Endodermal cell (in vitro differentiated cells): Measurements from ENCODE around the gene CYTH3. TPM values are rescaled to one million over a fixed set of nuclear protein-coding genes. Genes with fewer than 3 reads are reported as not detected.

Experiments
- DNase-seq: peaks from one replicate; pipeline ENCODE4 v3.0.0-alpha.2; 2017
- H3K27ac ChIP-seq: 2 replicates; pipeline ENCODE4 v1.5.1; 2013; ENCODE audit warnings: mild to moderate bottlenecking, low read depth, low read length, moderate library complexity
- H3K27me3 ChIP-seq: 2 replicates; pipeline ENCODE4 v1.6.1; 2013; ENCODE audit warnings: mild to moderate bottlenecking, low read length, moderate library complexity; ENCODE audit not compliant: insufficient read depth, control insufficient read depth, poor library complexity, severe bottlenecking
- H3K36me3 ChIP-seq: 2 replicates; pipeline ENCODE4 v1.7.0; 2013; ENCODE audit warnings: mild to moderate bottlenecking, low read length, moderate library complexity; ENCODE audit not compliant: control insufficient read depth, insufficient read depth
- H3K4me1 ChIP-seq: one replicate; pipeline ENCODE4 v1.7.0; 2013; ENCODE audit warnings: low read length; ENCODE audit not compliant: control insufficient read depth, insufficient read depth
- H3K4me3 ChIP-seq: 2 replicates; pipeline ENCODE4 v1.5.1; 2013; ENCODE audit warnings: mild to moderate bottlenecking, low read length, moderate library complexity
- H3K9ac ChIP-seq: 2 replicates; pipeline ENCODE4 v1.6.1; 2013; ENCODE audit warnings: mild to moderate bottlenecking, low read length, moderate library complexity; ENCODE audit not compliant: poor library complexity, severe bottlenecking; ENCODE audit errors: extremely low read depth
- H3K9me3 ChIP-seq: 2 replicates; pipeline ENCODE4 v1.6.1; 2013; ENCODE audit warnings: mild to moderate bottlenecking, low read length, moderate library complexity; ENCODE audit not compliant: control insufficient read depth
- H3K27ac Mint-ChIP-seq: 2 replicates; pipeline ENCODE4 v1.8.0; 2020; ENCODE audit warnings: mixed read lengths
- H3K27me3 Mint-ChIP-seq: 2 replicates; pipeline ENCODE4 v1.8.0; 2021; ENCODE audit warnings: mild to moderate bottlenecking, mixed read lengths; ENCODE audit not compliant: insufficient read depth
- H3K36me3 Mint-ChIP-seq: 2 replicates; pipeline ENCODE4 v1.8.0; 2020; ENCODE audit warnings: low read depth, mixed read lengths
- H3K4me1 Mint-ChIP-seq: 2 replicates; pipeline ENCODE4 v1.8.0; 2020; ENCODE audit warnings: mixed read lengths
- H3K4me3 Mint-ChIP-seq: 2 replicates; pipeline ENCODE4 v1.8.0; 2020; ENCODE audit warnings: mild to moderate bottlenecking, moderate library complexity, mixed read lengths
- H3K9me3 Mint-ChIP-seq: 2 replicates; pipeline ENCODE4 v1.8.0; 2020; ENCODE audit warnings: mild to moderate bottlenecking, mixed read lengths
- WGBS, 2 experiments: methylation state at CpG; one replicate each; pipeline versions ENCODE4 v1.1.5 to v1.1.7; 2013; ENCODE audit warnings: missing lambda C conversion rate in 2 of 2, mixed read lengths in 1 of 2; ENCODE audit not compliant: insufficient coverage in 1 of 2, insufficient read length in 1 of 2; 5-methylcytosine and 5-hydroxymethylcytosine counted together
- total RNA-seq, 2 donors: library from RNA; stranded (reverse); fragmentation: NEBNext Ultra II Directional in 1 of 2; extraction: Animal tissue kit (Norgen Biotek cat#: 25700) in 1 of 2; gene quantifications; 2 replicates in 1 of 2; 3 replicates in 1 of 2; pipeline ENCODE4 v1.2.1, GENCODE V29; 2021
- TF ChIP-seq, protein P1 (sequence below): fragments of 200-600 bp; sonication (generic); conservative IDR thresholded peaks from 2 replicates; pipeline ENCODE4 v1.5.0; 2021; ENCODE audit warnings: antibody characterized with exemption, mild to moderate bottlenecking

CYTH3 gene
- total RNA-seq, 2 donors from 2014 or later, result 10.6 to 10.8 TPM

DNA sequence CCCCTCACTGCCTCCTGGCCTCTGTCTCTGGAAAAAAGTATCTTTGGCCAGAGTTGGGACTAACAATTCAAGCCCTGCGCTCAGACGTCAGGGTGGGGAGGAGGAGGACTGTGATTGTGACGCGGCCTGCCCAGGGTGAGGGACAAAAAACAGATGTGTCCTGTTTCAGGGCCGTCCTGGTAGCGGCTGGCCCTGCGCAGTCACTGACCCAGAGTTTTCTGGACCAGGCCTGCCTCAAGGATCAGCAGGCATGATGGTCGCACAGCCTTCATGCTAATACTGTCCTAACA is 110.1 kb downstream of the CYTH3 start:
- peaks cover 26% of the 10 kb centered on the region for H3K36me3 ChIP-seq
- Mint-ChIP-seq H3K27me3 (no peaks in the 10 kb centered on the region), H3K4me3 (no peak overlapping the region), H3K9me3 (no peaks in the 10 kb centered on the region), H3K36me3 (peaks cover 27% of the 10 kb centered on the region), H3K27ac (no peak overlapping the region), H3K4me1 (peaks cover 4% of the 10 kb centered on the region)
- H3K27me3 ChIP-seq, result no peaks in the 10 kb centered on the region
- WGBS, 2 experiments, result 96% methylated on average over 8 of the region's 8 CpGs
- no peaks in the 10 kb centered on the region for H3K4me1 ChIP-seq
- no peak for DNase-seq
- H3K4me3 ChIP-seq, result no peak overlapping the region
- H3K9ac ChIP-seq, result no peak overlapping the region
- no peak overlapping the region for H3K27ac ChIP-seq
- TF ChIP-seq, protein P1, sequence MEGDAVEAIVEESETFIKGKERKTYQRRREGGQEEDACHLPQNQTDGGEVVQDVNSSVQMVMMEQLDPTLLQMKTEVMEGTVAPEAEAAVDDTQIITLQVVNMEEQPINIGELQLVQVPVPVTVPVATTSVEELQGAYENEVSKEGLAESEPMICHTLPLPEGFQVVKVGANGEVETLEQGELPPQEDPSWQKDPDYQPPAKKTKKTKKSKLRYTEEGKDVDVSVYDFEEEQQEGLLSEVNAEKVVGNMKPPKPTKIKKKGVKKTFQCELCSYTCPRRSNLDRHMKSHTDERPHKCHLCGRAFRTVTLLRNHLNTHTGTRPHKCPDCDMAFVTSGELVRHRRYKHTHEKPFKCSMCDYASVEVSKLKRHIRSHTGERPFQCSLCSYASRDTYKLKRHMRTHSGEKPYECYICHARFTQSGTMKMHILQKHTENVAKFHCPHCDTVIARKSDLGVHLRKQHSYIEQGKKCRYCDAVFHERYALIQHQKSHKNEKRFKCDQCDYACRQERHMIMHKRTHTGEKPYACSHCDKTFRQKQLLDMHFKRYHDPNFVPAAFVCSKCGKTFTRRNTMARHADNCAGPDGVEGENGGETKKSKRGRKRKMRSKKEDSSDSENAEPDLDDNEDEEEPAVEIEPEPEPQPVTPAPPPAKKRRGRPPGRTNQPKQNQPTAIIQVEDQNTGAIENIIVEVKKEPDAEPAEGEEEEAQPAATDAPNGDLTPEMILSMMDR, result no peak
- H3K9me3 ChIP-seq, result no peaks in the 10 kb centered on the region

DNA sequence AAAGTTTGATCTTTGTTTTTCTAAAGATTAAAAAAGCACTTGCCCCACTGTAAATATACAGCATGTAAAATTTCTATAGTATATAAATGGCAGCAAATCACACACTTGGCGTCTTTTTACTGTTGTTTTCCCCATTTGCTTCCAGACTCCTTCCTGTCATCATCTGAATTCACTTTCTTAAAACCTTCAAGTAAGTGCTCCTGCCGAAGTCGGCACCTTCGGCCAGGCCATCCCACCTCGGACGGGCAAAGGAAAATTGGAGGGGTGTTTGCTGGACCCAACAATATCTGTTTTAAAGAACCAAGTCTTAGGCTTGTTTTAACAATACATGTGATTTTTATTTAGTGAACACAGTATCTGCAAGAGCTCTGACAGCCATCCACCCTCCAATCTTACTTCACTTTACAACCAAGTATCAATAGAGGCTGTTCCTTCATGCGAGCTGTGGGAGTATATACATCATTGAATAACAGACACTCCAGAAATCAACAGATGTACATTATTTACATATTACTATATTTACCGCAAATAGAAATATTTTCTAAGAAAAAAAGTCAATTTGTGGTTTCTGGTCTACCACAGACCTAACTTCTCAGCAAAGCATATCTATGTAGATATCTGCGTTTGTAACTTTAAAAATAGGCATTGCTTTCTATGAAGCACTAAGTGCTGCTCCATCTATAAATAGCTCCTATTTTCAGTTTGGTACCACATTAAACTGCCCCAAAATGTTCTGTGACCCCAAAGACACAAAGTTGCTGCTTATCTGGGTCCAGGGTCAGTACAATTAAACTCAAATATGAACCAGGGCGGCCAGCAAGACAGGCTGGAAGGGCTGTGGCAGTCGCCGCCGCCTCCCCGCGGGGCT is 110.7 kb downstream of the CYTH3 start:
- H3K27me3 ChIP-seq, result no peaks in the 10 kb centered on the region
- DNase-seq, result no peak
- Mint-ChIP-seq H3K27ac (no peak overlapping the region), H3K9me3 (no peaks in the 10 kb centered on the region), H3K4me1 (peaks cover 4% of the 10 kb centered on the region), H3K4me3 (no peak overlapping the region), H3K27me3 (no peaks in the 10 kb centered on the region), H3K36me3 (peaks cover 30% of the 10 kb centered on the region)
- H3K4me1 ChIP-seq, result no peaks in the 10 kb centered on the region
- TF ChIP-seq, protein P1, result no peak
- WGBS, 2 experiments, result 93 to 97% methylated on average over 7 to 15 of the region's 15 CpGs
- H3K36me3 ChIP-seq, result peaks cover 31% of the 10 kb centered on the region
- no peaks in the 10 kb centered on the region for H3K9me3 ChIP-seq
- H3K9ac ChIP-seq, result no peak overlapping the region
- H3K27ac ChIP-seq, result no peak overlapping the region
- H3K4me3 ChIP-seq, result no peak overlapping the region

DNA sequence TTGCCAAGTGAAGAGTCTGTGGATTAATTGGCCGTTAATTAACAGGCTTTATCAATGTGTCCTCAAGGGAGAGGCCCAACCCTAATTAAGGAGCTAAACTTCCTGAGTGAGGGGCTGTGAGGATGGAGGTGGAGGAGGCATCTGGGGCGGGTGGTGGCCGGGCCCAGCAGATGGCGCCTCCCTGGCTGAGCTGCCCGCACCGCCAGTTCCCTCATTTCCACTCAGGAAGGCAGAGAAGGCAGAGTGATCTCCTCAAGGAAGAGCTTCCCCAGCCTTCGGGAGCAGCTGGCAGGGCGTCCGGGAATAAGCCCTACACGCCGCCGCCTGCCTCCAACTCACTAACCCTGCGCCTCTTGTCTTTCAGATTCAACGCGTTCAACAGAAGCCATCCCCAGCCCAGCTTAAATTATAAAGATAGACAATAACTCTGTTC is 112.2 kb downstream of the CYTH3 start:
- Mint-ChIP-seq H3K27ac (peak overlapping the region; percentile 65), H3K9me3 (no peaks in the 10 kb centered on the region), H3K4me1 (peaks cover 4% of the 10 kb centered on the region), H3K27me3 (no peaks in the 10 kb centered on the region), H3K4me3 (no peak overlapping the region), H3K36me3 (peaks cover 45% of the 10 kb centered on the region)
- TF ChIP-seq, protein P1, result peak; percentile 89
- H3K9me3 ChIP-seq, result no peaks in the 10 kb centered on the region
- H3K4me1 ChIP-seq, result no peaks in the 10 kb centered on the region
- H3K27ac ChIP-seq, result no peak overlapping the region
- WGBS, 2 experiments, result 71 to 74% methylated on average over 11 to 15 of the region's 15 CpGs
- no peaks in the 10 kb centered on the region for H3K27me3 ChIP-seq
- no peak overlapping the region for H3K9ac ChIP-seq
- H3K4me3 ChIP-seq, result no peak overlapping the region
- peak; percentile 89 for DNase-seq
- H3K36me3 ChIP-seq, result peaks cover 44% of the 10 kb centered on the region
